ENCODE results near the gene MICAL2.

The MICAL2 gene

GRCh38 chr11:12222055-12222792, 111.8 kb downstream of the MICAL2 start:
- H3K9ac ChIP-seq (ENCODE audit: low read length), result no peak overlapping the region
- no peaks in the 10 kb centered on the region for H4K20me1 ChIP-seq (ENCODE audit: insufficient read depth, low read length)
- H3K9me3 ChIP-seq (ENCODE audit: insufficient read depth, low read length), result no peaks in the 10 kb centered on the region
- H3K4me2 ChIP-seq (ENCODE audit: low read length), result no peak overlapping the region
- no peaks in the 10 kb centered on the region for H3K36me3 ChIP-seq (replicated peaks; ENCODE audit: low read depth, low read length)
- no peak overlapping the region for H3K4me3 ChIP-seq (ENCODE audit: low read length)
- no peaks in the 10 kb centered on the region for H3K79me2 ChIP-seq (ENCODE audit: low read length)
- TF ChIP-seq CTCF (IDR thresholded peaks at IDR 0.05; ENCODE audit: low read depth, low read length) (no peak), EZH2phosphoT487 (IDR thresholded peaks at IDR 0.05; ENCODE audit: low read depth) (no peak)
- no peak overlapping the region for H3K27ac ChIP-seq (ENCODE audit: low read length)
- H3K27me3 ChIP-seq (ENCODE audit: low read depth, low read length), result no peaks in the 10 kb centered on the region
- H2AFZ ChIP-seq (ENCODE audit: low read depth, low read length), result no peak overlapping the region
- no peaks in the 10 kb centered on the region for H3K4me1 ChIP-seq (ENCODE audit: low read length)

GRCh38 chr11:12223771-12224536, 113.6 kb downstream of the MICAL2 start:
- Histone ChIP-seq H3K36me3 (replicated peaks; ENCODE audit: low read depth, low read length) (no peaks in the 10 kb centered on the region), H3K4me3 (ENCODE audit: low read length) (no peak overlapping the region), H3K4me2 (ENCODE audit: low read length) (no peak overlapping the region), H3K79me2 (ENCODE audit: low read length) (no peaks in the 10 kb centered on the region), H3K4me1 (ENCODE audit: low read length) (no peaks in the 10 kb centered on the region), H4K20me1 (ENCODE audit: insufficient read depth, low read length) (no peaks in the 10 kb centered on the region), H3K27me3 (ENCODE audit: low read depth, low read length) (no peaks in the 10 kb centered on the region), H2AFZ (ENCODE audit: low read depth, low read length) (no peak overlapping the region), H3K9me3 (ENCODE audit: insufficient read depth, low read length) (no peaks in the 10 kb centered on the region), H3K27ac (ENCODE audit: low read length) (no peak overlapping the region), H3K9ac (ENCODE audit: low read length) (no peak overlapping the region)
- TF ChIP-seq EZH2phosphoT487 (IDR thresholded peaks at IDR 0.05; ENCODE audit: low read depth) (no peak), CTCF (IDR thresholded peaks at IDR 0.05; ENCODE audit: low read depth, low read length) (no peak)

GRCh38 chr11:12224537-12224893, 114.1 kb downstream of the MICAL2 start:
- Histone ChIP-seq H3K4me1 (ENCODE audit: low read length) (no peaks in the 10 kb centered on the region), H3K79me2 (ENCODE audit: low read length) (no peaks in the 10 kb centered on the region), H3K4me3 (ENCODE audit: low read length) (no peak overlapping the region), H2AFZ (ENCODE audit: low read depth, low read length) (no peak overlapping the region), H3K9ac (ENCODE audit: low read length) (no peak overlapping the region), H3K4me2 (ENCODE audit: low read length) (no peak overlapping the region), H3K9me3 (ENCODE audit: insufficient read depth, low read length) (no peaks in the 10 kb centered on the region), H3K27me3 (ENCODE audit: low read depth, low read length) (no peaks in the 10 kb centered on the region), H3K27ac (ENCODE audit: low read length) (no peak overlapping the region), H4K20me1 (ENCODE audit: insufficient read depth, low read length) (no peaks in the 10 kb centered on the region), H3K36me3 (replicated peaks; ENCODE audit: low read depth, low read length) (no peaks in the 10 kb centered on the region)
- TF ChIP-seq EZH2phosphoT487 (IDR thresholded peaks at IDR 0.05; ENCODE audit: low read depth), result no peak
- TF ChIP-seq CTCF (IDR thresholded peaks at IDR 0.05; ENCODE audit: low read depth, low read length), result no peak

- Histone ChIP-seq H3K27ac (ENCODE audit: low read length) (no peak overlapping the region), H3K9me3 (ENCODE audit: insufficient read depth, low read length) (no peaks in the 10 kb centered on the region), H2AFZ (ENCODE audit: low read depth, low read length) (no peak overlapping the region), H3K36me3 (replicated peaks; ENCODE audit: low read depth, low read length) (no peaks in the 10 kb centered on the region), H3K4me2 (ENCODE audit: low read length) (no peak overlapping the region), H3K27me3 (ENCODE audit: low read depth, low read length) (no peaks in the 10 kb centered on the region), H4K20me1 (ENCODE audit: insufficient read depth, low read length) (no peaks in the 10 kb centered on the region), H3K9ac (ENCODE audit: low read length) (no peak overlapping the region), H3K4me3 (ENCODE audit: low read length) (no peak overlapping the region), H3K79me2 (ENCODE audit: low read length) (no peaks in the 10 kb centered on the region), H3K4me1 (ENCODE audit: low read length) (no peaks in the 10 kb centered on the region)
- TF ChIP-seq EZH2phosphoT487 (IDR thresholded peaks at IDR 0.05; ENCODE audit: low read depth) (no peak), CTCF (IDR thresholded peaks at IDR 0.05; ENCODE audit: low read depth, low read length) (no peak)
These were observed 114.8 kb downstream of the MICAL2 start for GRCh38 chr11:12225046-12225739.
